ENCODE measurements around the gene SNTG2. TPM values are rescaled to one million over a fixed set of nuclear protein-coding genes. Genes with fewer than 3 reads are reported as not detected.

Gene SNTG2
- total RNA-seq, 4 donors from 2014 or later = 0.99 to 3.9 (median 2.3) TPM

GRCh38 chr2:1016500-1016899, 65.9 kb downstream of the SNTG2 start:
- Histone ChIP-seq H3K4me3 (no peak overlapping the region), H3K36me3 (no peaks in the 10 kb centered on the region), H3K27ac (no peak overlapping the region), H3K4me1 (no peaks in the 10 kb centered on the region), H3K9me3 (no peaks in the 10 kb centered on the region), H3K27me3 (no peaks in the 10 kb centered on the region)
- DNase-seq (ENCODE audit: low spot score in 2 of 2) = no peak
- TF ChIP-seq POLR2AphosphoS5 (IDR thresholded peaks at IDR 0.05) = no peak
- 81% methylated on average over 8 of the region's 8 CpGs for WGBS

DNA sequence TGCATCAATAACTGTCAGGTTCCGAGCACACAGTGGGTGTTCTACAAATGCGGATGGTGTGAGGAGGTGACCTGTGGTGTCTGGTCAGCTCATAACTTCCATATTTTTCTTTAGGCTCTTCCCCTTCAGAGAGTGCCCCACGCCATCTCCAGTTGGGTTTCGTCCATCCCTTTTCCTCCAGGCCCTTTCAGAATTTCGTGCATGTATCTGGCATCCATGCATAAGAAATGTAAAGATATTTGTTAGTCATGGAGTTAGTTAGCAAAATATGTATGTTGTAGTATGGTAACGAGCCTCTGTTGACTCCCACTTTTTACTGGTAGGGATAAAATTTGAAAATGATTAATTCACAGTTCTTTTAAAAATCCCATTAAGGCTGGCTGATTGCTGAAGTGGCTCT, 67.2 kb downstream of the SNTG2 start:
- 87% methylated on average over 6 of the region's 6 CpGs for WGBS
- no peak for DNase-seq (ENCODE audit: low spot score in 2 of 2)

GRCh38 chr2:1020206-1020605, 69.6 kb downstream of the SNTG2 start:
- H3K9me3 ChIP-seq = no peaks in the 10 kb centered on the region
- DNase-seq (ENCODE audit: low spot score in 2 of 2) = no peak
- H3K27ac ChIP-seq = no peak overlapping the region
- H3K4me3 ChIP-seq = no peak overlapping the region
- no peaks in the 10 kb centered on the region for H3K27me3 ChIP-seq
- no peaks in the 10 kb centered on the region for H3K36me3 ChIP-seq
- H3K4me1 ChIP-seq = no peaks in the 10 kb centered on the region
- WGBS = 83% methylated on average over 3 of the region's 3 CpGs
- TF ChIP-seq CTCF (IDR thresholded peaks at IDR 0.05) (no peak), POLR2AphosphoS5 (IDR thresholded peaks at IDR 0.05) (no peak), EP300 (IDR thresholded peaks at IDR 0.05) (no peak), POLR2A (IDR thresholded peaks at IDR 0.05) (no peak)

More for the DNA sequence above, 67.2 kb downstream of the SNTG2 start:
- Histone ChIP-seq H3K4me3 (no peak overlapping the region), H3K9me3 (no peaks in the 10 kb centered on the region), H3K27me3 (no peaks in the 10 kb centered on the region), H3K36me3 (no peaks in the 10 kb centered on the region), H3K4me1 (no peaks in the 10 kb centered on the region), H3K27ac (no peak overlapping the region)
- TF ChIP-seq CTCF (IDR thresholded peaks at IDR 0.05) (no peak), POLR2AphosphoS5 (IDR thresholded peaks at IDR 0.05) (no peak), POLR2A (IDR thresholded peaks at IDR 0.05) (no peak), EP300 (IDR thresholded peaks at IDR 0.05) (no peak)

GRCh38 chr2:1022178-1022577, 71.5 kb downstream of the SNTG2 start:
- no peaks in the 10 kb centered on the region for H3K9me3 ChIP-seq
- H3K27ac ChIP-seq = no peak overlapping the region
- 91% methylated on average over 17 of the region's 17 CpGs for WGBS
- H3K4me3 ChIP-seq = no peak overlapping the region
- TF ChIP-seq EP300 (IDR thresholded peaks at IDR 0.05) (no peak), CTCF (IDR thresholded peaks at IDR 0.05) (no peak), POLR2A (IDR thresholded peaks at IDR 0.05) (no peak), POLR2AphosphoS5 (IDR thresholded peaks at IDR 0.05) (no peak)
- H3K27me3 ChIP-seq = no peaks in the 10 kb centered on the region
- no peak for DNase-seq (ENCODE audit: low spot score in 2 of 2)
- H3K4me1 ChIP-seq = no peaks in the 10 kb centered on the region
- no peaks in the 10 kb centered on the region for H3K36me3 ChIP-seq

- Histone ChIP-seq H3K9me3 (no peaks in the 10 kb centered on the region), H3K4me1 (no peaks in the 10 kb centered on the region), H3K4me3 (no peak overlapping the region), H3K27ac (no peak overlapping the region), H3K27me3 (no peaks in the 10 kb centered on the region), H3K36me3 (no peaks in the 10 kb centered on the region)
- TF ChIP-seq POLR2A (IDR thresholded peaks at IDR 0.05) (no peak), EP300 (IDR thresholded peaks at IDR 0.05) (no peak), CTCF (IDR thresholded peaks at IDR 0.05) (no peak), POLR2AphosphoS5 (IDR thresholded peaks at IDR 0.05) (no peak)
- WGBS = 45% methylated on average over 4 of the region's 4 CpGs
- DNase-seq (ENCODE audit: low spot score in 2 of 2) = no peak
Observed at GRCh38 chr2:1024981-1025380, 74.3 kb downstream of the SNTG2 start.

DNA sequence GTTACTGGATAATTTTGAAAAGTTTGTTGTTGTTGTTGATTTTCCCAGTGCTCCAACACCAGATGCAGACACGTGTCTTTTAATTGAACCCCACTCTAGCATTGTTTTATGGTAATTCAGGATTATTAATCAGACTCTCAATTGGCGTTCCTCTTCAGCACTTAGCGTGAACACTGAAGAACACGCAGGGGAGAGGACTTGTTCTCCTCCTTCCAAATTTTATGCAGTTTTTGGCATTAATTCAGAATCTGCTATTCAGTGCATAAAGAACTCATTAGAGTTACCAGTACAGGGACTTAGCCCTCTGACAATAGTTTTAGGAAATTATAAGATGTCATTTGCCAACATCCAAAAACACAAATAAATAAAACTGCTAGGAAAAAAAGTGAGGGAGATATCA, 75.5 kb downstream of the SNTG2 start:
- Histone ChIP-seq H3K4me3 (no peak overlapping the region), H3K27me3 (no peaks in the 10 kb centered on the region), H3K36me3 (no peaks in the 10 kb centered on the region), H3K27ac (no peak overlapping the region), H3K4me1 (no peaks in the 10 kb centered on the region), H3K9me3 (no peaks in the 10 kb centered on the region)
- DNase-seq (ENCODE audit: low spot score in 2 of 2) = no peak
- no peak for TF ChIP-seq CTCF (IDR thresholded peaks at IDR 0.05)
- no peak for TF ChIP-seq POLR2AphosphoS5 (IDR thresholded peaks at IDR 0.05)
- 37% methylated on average over 4 of the region's 4 CpGs for WGBS
